Chondrocyte (in vitro differentiated cells): ENCODE results near the gene PROC. TPM values are rescaled to one million over a fixed set of nuclear protein-coding genes. Genes with fewer than 3 reads are reported as not detected.

Experiments used
- DNase-seq: peaks from one replicate; pipeline ENCODE4 v3.0.0; 2021; ENCODE audit warnings: mixed read lengths, low spot score
- H3K27ac Mint-ChIP-seq: one replicate; pipeline ENCODE4 v1.8.0; 2021; ENCODE audit warnings: mild to moderate bottlenecking, moderate library complexity, mixed read lengths; ENCODE audit not compliant: unreplicated experiment
- H3K27me3 Mint-ChIP-seq: 2 replicates; pipeline ENCODE4 v1.8.0; 2021; ENCODE audit warnings: low read depth, mixed read lengths
- H3K36me3 Mint-ChIP-seq: 2 replicates; pipeline ENCODE4 v1.8.0; 2021; ENCODE audit warnings: low read depth, mixed read lengths
- H3K4me1 Mint-ChIP-seq: 2 replicates; pipeline ENCODE4 v1.8.0; 2021; ENCODE audit warnings: low read depth, mild to moderate bottlenecking, mixed read lengths
- H3K4me3 Mint-ChIP-seq: one replicate; pipeline ENCODE4 v1.8.0; 2021; ENCODE audit warnings: mild to moderate bottlenecking, moderate library complexity, mixed read lengths; ENCODE audit not compliant: unreplicated experiment
- H3K9me3 Mint-ChIP-seq: 2 replicates; pipeline ENCODE4 v1.8.0; 2021; ENCODE audit warnings: low read depth, mixed read lengths
- CTCF ChIP-seq: fragments of 200-600 bp; sonication (generic); IDR thresholded peaks from 2 replicates; pipeline ENCODE4 v1.5.0; 2021; ENCODE audit warnings: antibody characterized with exemption, mild to moderate bottlenecking, moderate library complexity
- total RNA-seq: library from RNA; stranded (reverse); gene quantifications from 3 replicates; pipeline ENCODE4 v1.2.1, GENCODE V29; 2021

Gene PROC
- total RNA-seq, 1 donor from 2014 or later, result 2.7 TPM

- Mint-ChIP-seq H3K4me3 (no peak overlapping the region), H3K36me3 (peaks cover 11% of the 10 kb centered on the region), H3K27me3 (no peaks in the 10 kb centered on the region), H3K27ac (no peak overlapping the region), H3K4me1 (no peaks in the 10 kb centered on the region), H3K9me3 (no peaks in the 10 kb centered on the region)
- DNase-seq, result no peak
- no peak for TF ChIP-seq CTCF
These were observed 38.7 kb downstream of the PROC start for GRCh38 chr2:127456960-127457359.

- H3K27ac Mint-ChIP-seq, result no peak overlapping the region
- no peaks in the 10 kb centered on the region for H3K9me3 Mint-ChIP-seq
- no peak overlapping the region for H3K4me3 Mint-ChIP-seq
- peaks cover 3% of the 10 kb centered on the region for H3K36me3 Mint-ChIP-seq
- DNase-seq, result no peak
- no peak for TF ChIP-seq CTCF
- no peaks in the 10 kb centered on the region for H3K4me1 Mint-ChIP-seq
- no peaks in the 10 kb centered on the region for H3K27me3 Mint-ChIP-seq
These were observed 44.2 kb downstream of the PROC start for GRCh38 chr2:127462461-127462860.

- TF ChIP-seq CTCF, result no peak
- Mint-ChIP-seq H3K4me1 (no peaks in the 10 kb centered on the region), H3K27me3 (no peaks in the 10 kb centered on the region), H3K9me3 (no peaks in the 10 kb centered on the region), H3K27ac (no peak overlapping the region), H3K4me3 (no peak overlapping the region), H3K36me3 (peaks cover 4% of the 10 kb centered on the region)
- no peak for DNase-seq
These were observed 45.1 kb downstream of the PROC start for GRCh38 chr2:127463155-127463991.

- H3K27me3 Mint-ChIP-seq, result no peaks in the 10 kb centered on the region
These were observed 46.4 kb downstream of the PROC start for GRCh38 chr2:127464470-127465257.

More at GRCh38 chr2:127464470-127465257, 46.4 kb downstream of the PROC start:
- Mint-ChIP-seq H3K9me3 (no peaks in the 10 kb centered on the region), H3K4me1 (no peaks in the 10 kb centered on the region), H3K36me3 (peaks cover 7% of the 10 kb centered on the region), H3K27ac (no peak overlapping the region), H3K4me3 (no peak overlapping the region)
- no peak for TF ChIP-seq CTCF
- no peak for DNase-seq
